Epidermal melanocyte (primary cell): ENCODE data around the gene CHKB.

Experiments
- DNase-seq: peaks from one replicate; pipeline ENCODE4 v3.0.0; 2011; ENCODE audit warnings: low spot score; ENCODE audit not compliant: insufficient read length

Gene CHKB

GRCh38 chr22:50574383-50574755 is 8.3 kb downstream of the CHKB start:
- no peak for DNase-seq

GRCh38 chr22:50573491-50574382 is 8.9 kb downstream of the CHKB start:
- no peak for DNase-seq

GRCh38 chr22:50572965-50573364 is 9.7 kb downstream of the CHKB start:
- DNase-seq, result no peak

- no peak for DNase-seq
Measured at GRCh38 chr22:50571264-50572175, 11.1 kb downstream of the CHKB start.

GRCh38 chr22:50570861-50571260 is 11.8 kb downstream of the CHKB start:
- DNase-seq, result no peak

GRCh38 chr22:50569896-50570535 is 12.6 kb downstream of the CHKB start:
- DNase-seq, result no peak

- no peak for DNase-seq
Measured at GRCh38 chr22:50569041-50569459, 13.6 kb downstream of the CHKB start.

GRCh38 chr22:50568626-50569025 is 14.0 kb downstream of the CHKB start:
- no peak for DNase-seq

- DNase-seq, result no peak
Measured at GRCh38 chr22:50567721-50568252, 14.9 kb downstream of the CHKB start.

GRCh38 chr22:50564289-50564688 is 18.4 kb downstream of the CHKB start:
- no peak for DNase-seq

GRCh38 chr22:50563413-50564160 is 19.1 kb downstream of the CHKB start:
- no peak for DNase-seq

- peak; percentile 94 for DNase-seq
Measured at GRCh38 chr22:50562523-50563412, 19.9 kb downstream of the CHKB start, which contains the start of gene SYCE3. Gene SYCE3, minus strand, starts transcription at chr22:50562919. Its CDS starts 6,514 bp downstream, at chr22:50556405.

GRCh38 chr22:50561401-50562358 is 21.0 kb downstream of the CHKB start:
- DNase-seq, result no peak

GRCh38 chr22:50560034-50560433 is 22.6 kb downstream of the CHKB start:
- DNase-seq, result no peak

GRCh38 chr22:50556703-50557102 is 25.9 kb downstream of the CHKB start:
- DNase-seq, result no peak

- DNase-seq, result no peak
Measured at GRCh38 chr22:50553310-50553709, 29.3 kb downstream of the CHKB start.

GRCh38 chr22:50551160-50551752 is 31.4 kb downstream of the CHKB start:
- DNase-seq, result no peak

- DNase-seq, result no peak
Measured at GRCh38 chr22:50550395-50550794, 32.3 kb downstream of the CHKB start.
